Measurements from ENCODE around the gene FASTK.

DNA sequence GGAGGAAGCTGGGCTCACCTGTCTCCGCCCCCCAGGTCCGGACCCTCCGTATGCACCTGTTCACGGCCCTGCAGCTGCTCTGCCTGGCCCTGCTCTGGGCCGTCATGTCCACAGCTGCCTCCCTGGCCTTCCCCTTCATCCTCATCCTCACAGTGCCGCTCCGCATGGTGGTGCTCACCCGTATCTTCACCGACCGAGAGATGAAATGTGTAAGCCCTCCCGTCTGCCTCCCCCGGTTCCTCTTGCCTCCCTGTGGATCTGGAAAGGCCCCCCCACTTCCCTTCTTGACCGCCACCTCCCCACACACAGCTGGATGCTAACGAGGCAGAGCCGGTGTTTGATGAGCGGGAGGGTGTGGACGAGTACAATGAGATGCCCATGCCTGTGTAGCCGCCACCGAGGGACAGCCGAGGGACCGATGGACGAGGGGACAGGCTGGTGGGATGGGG is 4.6 kb downstream of the FASTK start:
- TF ChIP-seq, protein P1, sequence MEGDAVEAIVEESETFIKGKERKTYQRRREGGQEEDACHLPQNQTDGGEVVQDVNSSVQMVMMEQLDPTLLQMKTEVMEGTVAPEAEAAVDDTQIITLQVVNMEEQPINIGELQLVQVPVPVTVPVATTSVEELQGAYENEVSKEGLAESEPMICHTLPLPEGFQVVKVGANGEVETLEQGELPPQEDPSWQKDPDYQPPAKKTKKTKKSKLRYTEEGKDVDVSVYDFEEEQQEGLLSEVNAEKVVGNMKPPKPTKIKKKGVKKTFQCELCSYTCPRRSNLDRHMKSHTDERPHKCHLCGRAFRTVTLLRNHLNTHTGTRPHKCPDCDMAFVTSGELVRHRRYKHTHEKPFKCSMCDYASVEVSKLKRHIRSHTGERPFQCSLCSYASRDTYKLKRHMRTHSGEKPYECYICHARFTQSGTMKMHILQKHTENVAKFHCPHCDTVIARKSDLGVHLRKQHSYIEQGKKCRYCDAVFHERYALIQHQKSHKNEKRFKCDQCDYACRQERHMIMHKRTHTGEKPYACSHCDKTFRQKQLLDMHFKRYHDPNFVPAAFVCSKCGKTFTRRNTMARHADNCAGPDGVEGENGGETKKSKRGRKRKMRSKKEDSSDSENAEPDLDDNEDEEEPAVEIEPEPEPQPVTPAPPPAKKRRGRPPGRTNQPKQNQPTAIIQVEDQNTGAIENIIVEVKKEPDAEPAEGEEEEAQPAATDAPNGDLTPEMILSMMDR (IDR thresholded peaks at IDR 0.05; ENCODE audit: low read length): no peak
- TF ChIP-seq EZH2 (IDR thresholded peaks at IDR 0.05; ENCODE audit: borderline replicate concordance, low read length): no peak

Measured in OCI-LY1 (cell line).